ENCODE data around the gene NLK.
"Not testable (repeated sequence)": the region's sequence is repeated elsewhere in the genome, so short reads cannot be mapped to it uniquely, and the experiment has no call there.

- TF ChIP-seq, protein P1, sequence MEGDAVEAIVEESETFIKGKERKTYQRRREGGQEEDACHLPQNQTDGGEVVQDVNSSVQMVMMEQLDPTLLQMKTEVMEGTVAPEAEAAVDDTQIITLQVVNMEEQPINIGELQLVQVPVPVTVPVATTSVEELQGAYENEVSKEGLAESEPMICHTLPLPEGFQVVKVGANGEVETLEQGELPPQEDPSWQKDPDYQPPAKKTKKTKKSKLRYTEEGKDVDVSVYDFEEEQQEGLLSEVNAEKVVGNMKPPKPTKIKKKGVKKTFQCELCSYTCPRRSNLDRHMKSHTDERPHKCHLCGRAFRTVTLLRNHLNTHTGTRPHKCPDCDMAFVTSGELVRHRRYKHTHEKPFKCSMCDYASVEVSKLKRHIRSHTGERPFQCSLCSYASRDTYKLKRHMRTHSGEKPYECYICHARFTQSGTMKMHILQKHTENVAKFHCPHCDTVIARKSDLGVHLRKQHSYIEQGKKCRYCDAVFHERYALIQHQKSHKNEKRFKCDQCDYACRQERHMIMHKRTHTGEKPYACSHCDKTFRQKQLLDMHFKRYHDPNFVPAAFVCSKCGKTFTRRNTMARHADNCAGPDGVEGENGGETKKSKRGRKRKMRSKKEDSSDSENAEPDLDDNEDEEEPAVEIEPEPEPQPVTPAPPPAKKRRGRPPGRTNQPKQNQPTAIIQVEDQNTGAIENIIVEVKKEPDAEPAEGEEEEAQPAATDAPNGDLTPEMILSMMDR (IDR thresholded peaks at IDR 0.05; ENCODE audit: insufficient read depth, low read depth, low read length) = not testable (repeated sequence)
- not testable (repeated sequence) for TF ChIP-seq EZH2 (IDR thresholded peaks at IDR 0.05; ENCODE audit: insufficient read depth, low read length)
These were observed 193.7 kb downstream of the NLK start for GRCh38 chr17:28236033-28236653.

All from astrocyte (in vitro differentiated cells and primary cell).